ENCODE results near the gene MPRIP.

Gene MPRIP

DNA sequence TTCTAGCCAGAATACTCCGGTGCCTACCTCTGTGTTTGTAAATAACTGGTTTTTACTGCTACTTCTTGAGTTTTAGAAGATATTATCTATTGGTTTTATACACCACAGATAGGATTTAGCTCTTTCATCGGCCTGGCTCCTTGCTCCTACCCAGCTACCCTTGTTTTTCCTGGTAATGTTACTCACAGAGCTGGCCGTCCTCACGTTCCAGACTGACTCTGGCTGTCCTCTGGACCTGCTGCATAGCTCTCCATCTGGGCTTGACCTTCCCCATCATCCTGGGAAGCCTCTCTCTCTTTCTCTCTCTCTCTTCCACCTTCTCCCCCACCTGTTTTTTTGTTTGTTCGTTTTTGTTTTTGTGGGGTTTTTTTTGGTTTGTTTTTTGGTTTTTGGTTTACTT is 51.5 kb downstream of the MPRIP start:
- no peak for TF ChIP-seq GLIS3 (CRISPR knock-in tag; IDR thresholded peaks at IDR 0.05)
- no peak for TF ChIP-seq ZFP3 (CRISPR knock-in tag; IDR thresholded peaks at IDR 0.05)
- no peak for TF ChIP-seq ZNF8 (CRISPR knock-in tag; IDR thresholded peaks at IDR 0.05)
- no peak for TF ChIP-seq CSDC2 (CRISPR knock-in tag; IDR thresholded peaks at IDR 0.05)
- TF ChIP-seq ARNTL (CRISPR knock-in tag; IDR thresholded peaks at IDR 0.05; ENCODE audit: borderline replicate concordance, low read depth), result no peak

DNA sequence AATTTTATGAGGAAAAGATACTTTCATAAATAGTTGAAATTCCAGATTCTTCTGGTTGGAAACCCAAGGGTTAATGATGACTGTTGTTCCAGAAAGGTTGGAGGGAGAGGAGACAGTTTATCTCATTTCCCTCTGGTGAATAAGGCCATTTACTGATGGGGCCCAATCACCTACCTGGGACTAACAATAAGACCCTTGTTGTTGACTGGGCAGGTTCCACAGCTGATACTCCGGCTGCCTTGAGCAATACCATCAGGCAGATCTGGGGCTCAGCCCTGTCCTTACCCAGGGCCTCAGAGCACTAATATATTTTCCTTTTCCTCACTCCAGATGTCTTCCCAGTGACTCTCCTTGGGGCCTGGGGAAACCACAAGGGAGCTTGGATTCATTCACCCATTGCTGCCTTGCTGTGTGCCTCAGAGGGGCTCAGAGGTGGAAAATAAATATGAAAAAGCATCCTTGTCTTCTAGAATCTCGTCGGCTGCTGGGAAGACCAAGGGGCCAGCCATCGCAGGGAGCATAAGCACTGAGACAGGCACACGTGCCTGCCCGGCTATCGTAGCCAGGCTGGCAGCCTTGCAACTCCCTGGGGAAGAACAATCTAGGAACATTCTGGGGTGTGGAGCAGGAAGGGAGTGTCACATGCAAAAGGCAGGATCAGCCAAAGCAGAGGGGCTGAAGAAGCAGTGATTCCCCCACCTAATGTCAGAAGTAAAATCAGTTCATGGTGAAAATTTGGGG is 54.4 kb downstream of the MPRIP start:
- ATAC-seq, result no peak
- no peak for TF ChIP-seq ZNF8 (CRISPR knock-in tag; IDR thresholded peaks at IDR 0.05)
- TF ChIP-seq ZFP30 (CRISPR knock-in tag; IDR thresholded peaks at IDR 0.05), result no peak
- TF ChIP-seq SNAI2 (CRISPR knock-in tag; IDR thresholded peaks at IDR 0.05), result no peak
- TF ChIP-seq, protein P1, sequence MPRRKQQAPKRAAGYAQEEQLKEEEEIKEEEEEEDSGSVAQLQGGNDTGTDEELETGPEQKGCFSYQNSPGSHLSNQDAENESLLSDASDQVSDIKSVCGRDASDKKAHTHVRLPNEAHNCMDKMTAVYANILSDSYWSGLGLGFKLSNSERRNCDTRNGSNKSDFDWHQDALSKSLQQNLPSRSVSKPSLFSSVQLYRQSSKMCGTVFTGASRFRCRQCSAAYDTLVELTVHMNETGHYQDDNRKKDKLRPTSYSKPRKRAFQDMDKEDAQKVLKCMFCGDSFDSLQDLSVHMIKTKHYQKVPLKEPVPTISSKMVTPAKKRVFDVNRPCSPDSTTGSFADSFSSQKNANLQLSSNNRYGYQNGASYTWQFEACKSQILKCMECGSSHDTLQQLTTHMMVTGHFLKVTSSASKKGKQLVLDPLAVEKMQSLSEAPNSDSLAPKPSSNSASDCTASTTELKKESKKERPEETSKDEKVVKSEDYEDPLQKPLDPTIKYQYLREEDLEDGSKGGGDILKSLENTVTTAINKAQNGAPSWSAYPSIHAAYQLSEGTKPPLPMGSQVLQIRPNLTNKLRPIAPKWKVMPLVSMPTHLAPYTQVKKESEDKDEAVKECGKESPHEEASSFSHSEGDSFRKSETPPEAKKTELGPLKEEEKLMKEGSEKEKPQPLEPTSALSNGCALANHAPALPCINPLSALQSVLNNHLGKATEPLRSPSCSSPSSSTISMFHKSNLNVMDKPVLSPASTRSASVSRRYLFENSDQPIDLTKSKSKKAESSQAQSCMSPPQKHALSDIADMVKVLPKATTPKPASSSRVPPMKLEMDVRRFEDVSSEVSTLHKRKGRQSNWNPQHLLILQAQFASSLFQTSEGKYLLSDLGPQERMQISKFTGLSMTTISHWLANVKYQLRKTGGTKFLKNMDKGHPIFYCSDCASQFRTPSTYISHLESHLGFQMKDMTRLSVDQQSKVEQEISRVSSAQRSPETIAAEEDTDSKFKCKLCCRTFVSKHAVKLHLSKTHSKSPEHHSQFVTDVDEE (CRISPR knock-in tag; IDR thresholded peaks at IDR 0.05), result no peak
- TF ChIP-seq, protein P2, sequence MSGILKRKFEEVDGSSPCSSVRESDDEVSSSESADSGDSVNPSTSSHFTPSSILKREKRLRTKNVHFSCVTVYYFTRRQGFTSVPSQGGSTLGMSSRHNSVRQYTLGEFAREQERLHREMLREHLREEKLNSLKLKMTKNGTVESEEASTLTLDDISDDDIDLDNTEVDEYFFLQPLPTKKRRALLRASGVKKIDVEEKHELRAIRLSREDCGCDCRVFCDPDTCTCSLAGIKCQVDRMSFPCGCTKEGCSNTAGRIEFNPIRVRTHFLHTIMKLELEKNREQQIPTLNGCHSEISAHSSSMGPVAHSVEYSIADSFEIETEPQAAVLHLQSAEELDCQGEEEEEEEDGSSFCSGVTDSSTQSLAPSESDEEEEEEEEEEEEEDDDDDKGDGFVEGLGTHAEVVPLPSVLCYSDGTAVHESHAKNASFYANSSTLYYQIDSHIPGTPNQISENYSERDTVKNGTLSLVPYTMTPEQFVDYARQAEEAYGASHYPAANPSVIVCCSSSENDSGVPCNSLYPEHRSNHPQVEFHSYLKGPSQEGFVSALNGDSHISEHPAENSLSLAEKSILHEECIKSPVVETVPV (CRISPR knock-in tag; IDR thresholded peaks at IDR 0.05), result no peak
- TF ChIP-seq PATZ1 (CRISPR knock-in tag; IDR thresholded peaks at IDR 0.05; ENCODE audit: borderline replicate concordance), result no peak
- TF ChIP-seq RARB (CRISPR knock-in tag; IDR thresholded peaks at IDR 0.05), result no peak
- TF ChIP-seq TCF4 (CRISPR knock-in tag; IDR thresholded peaks at IDR 0.05; ENCODE audit: borderline replicate concordance), result no peak
- no peak for TF ChIP-seq BACH2 (CRISPR knock-in tag; IDR thresholded peaks at IDR 0.05; ENCODE audit: borderline replicate concordance)
- TF ChIP-seq ESRRG (CRISPR knock-in tag; IDR thresholded peaks at IDR 0.05), result no peak
- TF ChIP-seq ARNTL (CRISPR knock-in tag; IDR thresholded peaks at IDR 0.05; ENCODE audit: borderline replicate concordance, low read depth), result no peak
- TF ChIP-seq ISL1 (CRISPR knock-in tag; IDR thresholded peaks at IDR 0.05), result no peak
- no peak for TF ChIP-seq ZNF565 (CRISPR knock-in tag; conservative IDR thresholded peaks at IDR 0.05; ENCODE audit: low read depth)
- no peak for TF ChIP-seq PPARA (CRISPR knock-in tag; IDR thresholded peaks at IDR 0.05; ENCODE audit: borderline replicate concordance)
- no peak for TF ChIP-seq ZNF70 (CRISPR knock-in tag; IDR thresholded peaks at IDR 0.05)
- TF ChIP-seq ZC3H10 (CRISPR knock-in tag; IDR thresholded peaks at IDR 0.05), result no peak
- no peak for TF ChIP-seq CSDC2 (CRISPR knock-in tag; IDR thresholded peaks at IDR 0.05)
- no peak for TF ChIP-seq OSR1 (CRISPR knock-in tag; IDR thresholded peaks at IDR 0.05)
- no peak for TF ChIP-seq POU6F1 (CRISPR knock-in tag; IDR thresholded peaks at IDR 0.05; ENCODE audit: borderline replicate concordance, low read depth)
- TF ChIP-seq, protein P3, sequence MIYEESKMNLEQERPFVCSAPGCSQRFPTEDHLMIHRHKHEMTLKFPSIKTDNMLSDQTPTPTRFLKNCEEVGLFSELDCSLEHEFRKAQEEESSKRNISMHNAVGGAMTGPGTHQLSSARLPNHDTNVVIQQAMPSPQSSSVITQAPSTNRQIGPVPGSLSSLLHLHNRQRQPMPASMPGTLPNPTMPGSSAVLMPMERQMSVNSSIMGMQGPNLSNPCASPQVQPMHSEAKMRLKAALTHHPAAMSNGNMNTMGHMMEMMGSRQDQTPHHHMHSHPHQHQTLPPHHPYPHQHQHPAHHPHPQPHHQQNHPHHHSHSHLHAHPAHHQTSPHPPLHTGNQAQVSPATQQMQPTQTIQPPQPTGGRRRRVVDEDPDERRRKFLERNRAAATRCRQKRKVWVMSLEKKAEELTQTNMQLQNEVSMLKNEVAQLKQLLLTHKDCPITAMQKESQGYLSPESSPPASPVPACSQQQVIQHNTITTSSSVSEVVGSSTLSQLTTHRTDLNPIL (CRISPR knock-in tag; IDR thresholded peaks at IDR 0.05; ENCODE audit: low read depth), result no peak

More for the DNA sequence above, 51.5 kb downstream of the MPRIP start:
- no peak for ATAC-seq

All from SK-N-SH treated with all-trans-retinoic acid at 6 μM for 48 hours (cell line).